ENCODE measurements around the gene PIGH. TPM values are rescaled to one million over a fixed set of nuclear protein-coding genes. Genes with fewer than 3 reads are reported as not detected.
A peak's percentile ranks its signal among the peaks of the same experiment; 100 is the strongest.

The PIGH gene
- total RNA-seq, 1 donor from 2014 or later = 21.6 TPM

DNA sequence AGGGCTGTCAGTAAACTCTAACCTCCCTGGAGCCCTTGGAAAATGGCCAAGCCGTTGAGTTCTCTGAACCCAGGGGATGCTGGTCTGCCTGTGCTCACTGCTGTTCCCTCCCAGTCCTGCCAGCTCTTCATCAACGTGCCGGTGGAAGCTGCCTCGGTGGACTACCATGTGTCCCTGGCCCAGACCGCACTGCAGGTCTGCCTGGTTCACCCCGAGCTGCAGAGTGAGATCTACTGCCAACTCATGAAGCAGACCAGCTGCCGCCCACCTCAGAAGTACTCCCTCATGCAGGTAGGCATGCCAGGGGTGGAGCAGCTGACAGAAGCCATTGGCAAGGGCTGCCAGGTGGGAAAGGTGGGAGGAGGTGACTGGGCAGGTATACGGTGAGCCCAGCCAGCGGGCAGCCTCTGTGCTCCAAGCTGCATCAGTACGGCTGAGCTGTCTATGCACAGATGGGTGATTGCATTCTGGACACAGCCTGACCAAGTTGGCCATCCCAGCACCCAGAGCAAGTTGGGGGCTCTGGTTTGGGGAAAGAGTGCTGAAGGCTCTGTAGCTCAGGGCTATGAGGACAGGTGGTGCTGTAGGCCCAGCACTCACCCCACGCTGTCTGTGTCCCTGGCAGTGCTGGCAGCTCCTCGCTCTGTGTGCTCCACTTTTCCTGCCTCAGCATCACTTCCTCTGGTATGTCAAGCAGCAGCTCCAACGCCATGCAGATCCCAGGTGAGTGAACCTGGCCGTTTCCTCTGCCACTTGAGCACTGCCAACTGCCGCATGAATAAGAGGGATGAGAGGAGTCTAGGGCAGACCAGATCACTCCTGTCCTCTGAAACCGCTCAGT is 21.9 kb downstream of the PIGH start:
- DNase-seq (ENCODE audit: low spot score) (peak; percentile 51), ATAC-seq (no peak)
- intact Hi-C loops (cut with DNase I) = no loop called here

DNA sequence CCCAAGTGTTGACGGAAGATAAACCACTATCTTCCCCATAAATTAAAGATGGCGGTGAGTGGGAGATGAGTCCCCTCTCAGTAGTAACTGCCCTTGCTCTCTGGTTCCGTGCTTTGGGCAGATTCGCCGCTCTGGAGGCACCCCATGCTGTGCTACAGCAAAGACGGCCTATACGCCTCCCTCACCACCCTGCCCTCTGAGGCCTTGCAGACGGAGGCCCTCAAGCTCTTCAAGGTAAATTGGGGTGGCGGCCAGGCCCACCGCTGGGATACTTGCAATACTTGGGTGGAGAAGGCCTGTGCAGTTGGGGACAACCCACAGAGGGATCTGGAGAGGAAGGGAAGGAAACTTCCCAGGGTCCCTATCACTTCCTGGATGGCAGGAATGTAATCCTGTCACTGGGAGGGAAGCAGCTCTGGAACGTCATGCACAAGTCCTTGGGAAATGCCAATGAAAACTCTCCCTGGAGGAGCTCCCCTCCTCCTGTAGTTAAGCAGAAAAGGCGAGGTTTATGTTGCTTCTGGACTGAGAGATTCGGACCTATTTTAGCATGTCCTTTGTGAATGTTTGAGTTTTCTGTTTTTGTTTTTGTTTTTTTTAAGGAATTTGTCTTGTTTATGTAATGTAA is 22.8 kb downstream of the PIGH start:
- intact Hi-C loops (cut with DNase I) = no loop called here
- DNase-seq (ENCODE audit: low spot score) = peak; percentile 26
- no peak for ATAC-seq

DNA sequence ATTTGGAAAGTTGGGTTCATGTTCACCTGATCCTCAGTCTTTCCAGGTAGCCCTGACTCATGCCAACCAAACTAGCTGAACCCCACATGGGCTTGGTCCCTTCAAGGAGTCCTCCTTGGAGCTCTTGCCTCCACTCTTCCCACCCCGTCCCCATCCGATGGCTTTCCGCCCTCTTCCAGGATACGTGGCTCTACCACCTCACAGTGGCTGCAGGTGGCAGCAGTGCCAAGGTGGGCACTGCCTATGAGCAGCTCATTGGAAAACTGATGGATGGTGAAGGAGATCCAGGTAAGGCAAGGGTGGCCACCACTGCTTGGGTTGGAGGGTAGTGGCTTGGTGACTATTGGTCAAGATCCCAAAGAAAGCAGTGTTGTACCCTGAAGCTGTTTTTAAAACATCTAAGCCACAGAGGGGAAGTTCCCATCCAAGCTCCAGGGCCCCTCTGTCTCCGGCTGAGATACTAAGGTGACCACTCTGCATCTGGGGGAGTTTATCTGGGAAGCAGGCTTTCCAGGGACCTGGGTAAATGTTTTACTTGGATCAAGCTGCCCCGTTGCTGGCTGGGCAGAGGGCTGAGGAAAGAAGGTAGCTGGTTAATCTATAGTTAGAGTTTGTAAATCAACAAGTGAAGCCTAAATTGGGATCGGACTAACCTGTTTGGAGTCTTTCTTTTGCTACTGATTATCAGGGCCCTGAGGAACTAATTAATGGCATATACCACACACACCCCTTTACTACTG is 23.7 kb downstream of the PIGH start:
- intact Hi-C loops (cut with DNase I) = no loop called here
- DNase-seq (ENCODE audit: low spot score) (peak; percentile 34), ATAC-seq (no peak)

DNA sequence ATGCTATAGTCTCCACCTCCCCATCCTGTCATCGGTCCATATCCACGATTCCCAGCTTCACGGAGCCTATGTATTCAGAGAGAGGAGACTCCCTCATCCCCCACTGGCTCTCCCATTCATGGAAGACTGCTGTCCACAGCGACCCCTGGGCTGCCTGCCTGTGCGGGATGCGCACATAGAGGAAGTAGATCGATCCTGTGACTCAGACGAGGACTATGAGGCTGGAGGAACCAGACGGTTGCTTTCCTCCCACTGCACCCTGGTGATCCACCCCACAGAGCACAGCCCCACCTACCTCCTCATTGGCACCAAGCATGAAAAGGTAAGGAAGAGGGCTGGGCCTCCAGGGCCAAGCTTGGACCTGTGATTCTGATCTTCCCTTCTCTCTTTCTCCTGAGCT is 24.4 kb downstream of the PIGH start:
- DNase-seq (ENCODE audit: low spot score) (peak; percentile 48), ATAC-seq (no peak)
- intact Hi-C loops (cut with DNase I) = no loop called here

DNA sequence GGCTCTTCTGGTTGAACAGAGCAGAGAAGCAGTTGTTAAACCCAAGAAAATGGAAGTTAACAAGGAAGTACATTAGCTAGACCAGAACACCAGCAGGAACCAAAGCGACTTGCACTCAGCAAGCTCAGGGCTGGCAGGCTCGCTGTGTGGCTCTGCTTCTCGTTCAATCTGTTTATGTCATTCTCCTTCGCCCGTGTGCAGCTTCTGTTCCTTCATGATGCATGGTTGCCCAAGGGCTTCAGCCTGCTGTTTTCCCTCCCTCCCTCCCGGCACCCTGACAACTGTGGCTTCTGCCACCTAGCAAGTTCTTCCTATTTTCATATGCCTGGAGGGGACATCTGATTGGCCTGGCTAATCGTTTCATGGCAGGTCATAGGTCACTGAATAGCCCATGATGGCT is 25.3 kb downstream of the PIGH start:
- intact Hi-C loops (cut with DNase I) = loop anchor here (5.0 kb wide), 1 partner anchor 148 kb away; no protein-coding TSS in a partner anchor
- DNase-seq (ENCODE audit: low spot score) (peak; percentile 18), ATAC-seq (no peak)

DNA sequence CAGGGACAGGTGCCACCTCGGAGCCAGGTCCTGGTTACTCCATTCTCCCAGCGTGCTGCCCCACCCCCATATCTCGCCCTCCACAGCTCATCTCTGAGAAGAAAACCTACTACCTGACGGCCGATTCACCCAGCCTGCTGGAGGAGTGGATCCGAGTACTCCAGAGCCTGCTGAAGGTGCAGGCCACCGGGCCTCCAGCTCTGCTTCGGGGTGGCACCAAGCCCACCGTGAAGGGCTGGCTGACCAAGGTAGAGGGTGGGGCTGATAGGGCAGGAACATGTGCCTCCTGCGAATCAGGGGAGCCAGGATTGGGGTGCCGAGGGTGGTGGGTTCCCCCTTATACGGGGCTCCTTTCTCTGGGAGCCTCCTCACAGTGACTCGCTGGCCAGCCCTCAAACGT is 25.9 kb downstream of the PIGH start:
- ATAC-seq = no peak
- peak; percentile 45 for DNase-seq (ENCODE audit: low spot score)
- intact Hi-C loops (cut with DNase I) = loop anchor here (5.0 kb wide), 1 partner anchor 147 kb away; no protein-coding TSS in a partner anchor

DNA sequence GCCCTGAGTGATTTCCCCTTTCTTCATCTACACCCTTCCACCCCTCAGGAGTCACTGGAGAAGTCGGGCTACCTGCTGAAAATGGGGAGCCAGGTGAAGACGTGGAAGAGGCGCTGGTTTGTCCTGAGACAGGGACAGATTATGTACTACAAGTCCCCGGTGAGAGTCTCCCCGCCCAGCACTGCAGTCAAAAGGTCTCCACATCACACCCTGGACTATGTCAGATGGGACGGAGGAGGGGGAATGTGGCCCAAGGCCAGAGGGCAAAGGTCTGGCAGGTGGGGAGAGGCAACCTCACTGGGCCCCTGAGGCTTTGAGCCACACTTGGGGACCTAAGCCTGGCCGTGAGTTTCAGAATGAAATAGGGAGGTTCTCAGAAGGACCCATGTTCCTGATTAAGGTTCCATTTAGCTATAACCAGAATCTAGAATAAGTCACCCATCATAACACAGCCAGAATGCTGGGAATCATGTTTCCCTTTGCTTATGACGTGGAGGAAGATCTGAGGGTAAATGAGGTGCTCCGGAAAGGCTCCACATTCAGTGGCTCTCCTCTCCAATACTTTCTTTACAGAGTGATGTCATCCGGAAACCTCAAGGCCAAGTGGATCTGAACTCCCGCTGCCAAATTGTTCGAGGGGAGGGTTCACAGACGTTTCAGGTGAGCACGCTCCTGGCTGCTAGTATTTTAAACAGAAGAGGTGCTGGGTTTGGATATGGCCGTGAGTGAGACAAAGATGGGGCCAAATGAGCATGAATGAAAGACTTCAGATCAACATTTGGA is 26.6 kb downstream of the PIGH start:
- no peak for DNase-seq (ENCODE audit: low spot score)
- intact Hi-C loops (cut with DNase I) = loop anchor here (5.0 kb wide), 1 partner anchor 146 kb away; no protein-coding TSS in a partner anchor
- no peak for ATAC-seq

DNA sequence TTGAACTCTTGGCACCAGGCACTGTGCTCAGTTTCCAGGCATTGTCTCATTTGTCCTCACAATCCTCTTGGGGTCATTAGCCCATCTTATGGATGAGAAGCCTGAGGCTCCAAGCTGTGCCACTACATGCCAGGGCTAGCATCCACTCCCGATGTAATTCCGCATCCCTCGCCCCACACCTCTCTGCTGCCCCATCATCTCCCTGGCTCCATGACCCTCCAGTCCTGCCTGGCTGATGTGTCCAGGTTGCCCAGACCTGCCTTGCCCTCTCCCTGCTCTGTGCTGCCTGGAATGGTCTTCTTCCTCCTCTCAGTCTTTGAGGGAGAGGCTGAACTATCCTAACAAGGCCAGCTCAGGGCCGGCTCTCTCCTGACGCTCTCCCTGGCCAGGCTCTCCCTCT is 27.5 kb downstream of the PIGH start:
- no peak for DNase-seq (ENCODE audit: low spot score)
- intact Hi-C loops (cut with DNase I) = loop anchor here (5.0 kb wide), 1 partner anchor 145 kb away; no protein-coding TSS in a partner anchor
- no peak for ATAC-seq

DNA sequence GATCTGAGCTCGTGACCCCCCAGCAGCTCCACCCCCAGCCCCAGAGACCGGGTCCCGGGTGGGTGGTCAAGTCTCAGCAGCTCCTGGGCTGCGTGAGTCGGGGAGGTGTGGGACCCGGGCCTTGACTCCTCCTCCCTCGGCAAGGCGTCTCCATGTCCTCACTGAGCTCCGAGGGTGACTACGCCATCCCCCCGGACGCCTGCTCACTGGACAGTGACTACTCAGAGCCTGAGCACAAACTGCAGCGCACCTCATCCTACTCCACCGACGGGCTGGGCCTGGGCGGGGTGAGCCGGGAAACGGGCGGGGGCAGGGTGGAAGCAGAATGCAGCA is 28.1 kb downstream of the PIGH start:
- ATAC-seq (no peak), DNase-seq (ENCODE audit: low spot score) (no peak)
- intact Hi-C loops (cut with DNase I) = loop anchor here (5.0 kb wide), 1 partner anchor 145 kb away; no protein-coding TSS in a partner anchor

DNA sequence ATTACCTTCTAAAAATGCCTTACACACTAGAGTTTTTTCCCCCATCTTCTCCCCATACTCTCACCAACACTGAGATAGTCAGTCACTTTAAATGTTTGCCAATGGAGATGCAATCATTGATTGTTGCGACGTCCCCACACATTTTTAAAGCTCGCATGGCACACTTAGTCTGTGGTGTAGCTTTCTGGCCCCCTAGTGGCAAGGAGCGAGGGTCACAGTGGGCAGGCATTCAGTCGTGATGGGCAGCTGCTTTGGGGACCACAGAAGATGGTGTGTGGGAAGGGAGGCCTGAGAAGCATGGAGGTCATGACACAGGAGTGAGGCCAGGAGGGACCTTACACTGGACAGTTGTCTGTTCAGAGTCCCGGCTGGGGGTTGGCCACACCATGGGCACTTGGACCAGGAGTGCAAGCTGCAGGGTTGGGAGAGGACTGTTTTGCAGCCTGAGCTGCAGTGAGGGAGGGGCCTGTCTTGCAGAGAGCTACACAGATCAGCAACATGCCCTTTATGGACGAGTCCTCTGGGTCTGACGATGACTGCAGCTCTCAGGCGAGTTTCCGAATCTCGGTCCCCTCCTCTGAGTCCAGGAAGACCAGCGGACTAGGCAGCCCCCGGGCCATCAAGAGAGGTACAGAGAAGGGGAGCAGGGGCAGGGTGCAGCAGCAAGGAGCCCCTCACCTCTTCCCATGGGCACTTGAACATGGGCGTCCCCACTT is 28.6 kb downstream of the PIGH start:
- intact Hi-C loops (cut with DNase I) = loop anchor here (5.0 kb wide), 1 partner anchor 144 kb away; no protein-coding TSS in a partner anchor
- ATAC-seq (peak; percentile 77), DNase-seq (ENCODE audit: low spot score) (peak; percentile 81)

DNA sequence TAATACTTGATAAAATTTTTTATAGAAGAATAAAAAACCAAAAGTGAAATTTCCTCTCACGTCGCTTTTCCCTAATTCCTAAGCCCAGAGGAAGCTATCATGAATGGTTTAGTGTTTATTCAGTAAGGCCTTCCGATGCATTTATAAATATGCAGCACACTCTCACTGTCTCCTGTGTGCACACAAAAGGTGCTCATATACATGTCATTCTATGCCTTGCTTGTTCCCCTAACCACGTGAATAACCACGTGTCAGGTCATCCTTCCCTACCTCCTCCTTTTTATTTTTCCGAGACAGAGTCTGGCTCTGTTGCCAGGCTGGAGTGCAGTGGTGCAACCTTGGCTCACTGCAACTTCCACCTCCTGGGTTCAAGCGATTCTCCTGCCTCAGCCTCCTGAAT is 29.6 kb downstream of the PIGH start:
- intact Hi-C loops (cut with DNase I) = loop anchor here (5.0 kb wide), 1 partner anchor 143 kb away; no protein-coding TSS in a partner anchor
- DNase-seq (ENCODE audit: low spot score) (no peak), ATAC-seq (no peak)

DNA sequence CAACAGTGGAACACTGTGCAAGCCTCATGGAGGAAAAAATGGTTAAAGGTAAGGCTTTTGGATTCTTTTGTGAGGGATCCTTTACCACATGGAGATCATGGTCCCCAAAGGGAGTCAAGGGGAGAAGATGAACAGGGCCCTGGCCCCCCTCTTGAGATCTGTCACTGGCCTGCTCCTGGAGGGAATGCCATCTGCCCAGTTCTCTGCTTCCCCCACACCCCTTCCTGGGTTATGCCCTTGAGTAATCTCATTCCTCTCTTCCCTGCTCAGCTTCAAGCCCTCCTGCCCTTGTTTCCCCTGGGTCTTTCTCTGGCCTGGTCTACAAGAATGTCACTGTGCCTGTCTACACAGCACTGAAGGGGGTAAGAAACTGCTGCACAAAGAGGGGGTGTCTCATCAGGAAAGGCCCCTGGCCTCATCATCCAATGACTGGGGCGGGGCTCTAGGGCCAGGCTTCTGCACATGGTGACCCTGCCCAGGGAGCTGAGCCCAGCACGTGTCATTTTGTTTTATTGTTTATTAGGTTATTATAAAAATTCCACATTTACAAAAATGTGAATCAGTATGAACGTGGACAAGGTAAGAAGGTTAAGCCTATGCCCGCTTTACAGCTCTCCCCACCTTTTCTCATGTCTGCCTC is 30.3 kb downstream of the PIGH start:
- ATAC-seq (no peak), DNase-seq (ENCODE audit: low spot score) (no peak)
- intact Hi-C loops (cut with DNase I) = loop anchor here (5.0 kb wide), 1 partner anchor 142 kb away; no protein-coding TSS in a partner anchor

DNA sequence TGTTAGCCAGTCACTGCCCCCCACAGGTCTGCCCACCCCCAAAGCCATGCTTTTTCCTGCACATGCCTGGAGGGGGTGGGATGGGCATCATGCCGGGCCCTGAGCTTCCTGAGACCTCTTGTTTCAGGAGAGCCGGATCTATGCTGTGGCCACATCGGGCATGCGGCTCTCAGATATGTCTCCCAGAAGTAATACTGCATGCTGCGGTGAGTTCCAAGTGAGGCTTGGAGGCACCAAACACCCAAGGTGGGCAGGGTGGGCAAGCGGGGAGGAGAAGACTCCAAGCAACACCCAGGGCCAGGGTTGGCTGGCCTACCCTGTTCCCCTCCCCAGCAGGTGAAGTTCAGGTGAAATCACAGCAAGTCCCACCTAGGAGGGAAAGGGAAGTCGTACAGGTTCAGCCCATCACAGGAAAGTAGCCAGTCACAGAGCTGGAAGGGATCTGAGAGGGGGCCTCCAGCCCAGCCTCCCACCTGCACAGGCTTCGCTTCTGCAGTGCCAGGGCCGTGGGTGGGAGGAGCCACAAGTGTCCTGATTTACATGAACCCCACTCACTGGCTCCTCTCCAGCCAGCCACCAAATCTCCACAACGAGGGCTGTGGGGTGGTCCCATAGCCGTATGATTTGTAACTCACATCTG is 30.9 kb downstream of the PIGH start:
- DNase-seq (ENCODE audit: low spot score) = peak; percentile 48
- ATAC-seq = no peak
- intact Hi-C loops (cut with DNase I) = no loop called here

DNA sequence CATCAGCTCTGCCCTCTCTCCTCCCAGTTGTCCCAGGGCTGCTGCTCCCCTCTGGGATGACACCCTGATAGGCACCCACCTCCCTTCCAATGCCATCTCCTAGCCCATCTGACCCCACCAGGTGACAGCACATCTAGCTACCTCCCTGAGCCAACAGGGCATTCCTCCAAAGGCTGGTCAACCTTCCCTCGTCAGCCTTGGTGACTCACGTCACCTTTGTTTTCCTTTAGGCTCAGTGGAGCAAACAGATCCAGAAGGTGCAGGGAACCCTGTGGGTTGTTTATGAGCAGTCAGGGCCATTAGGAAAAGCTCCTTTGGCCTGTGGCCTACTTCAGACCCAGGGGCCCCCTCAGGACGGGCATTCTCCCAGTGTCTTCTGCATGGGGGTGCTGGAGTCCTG is 32.4 kb downstream of the PIGH start:
- DNase-seq (ENCODE audit: low spot score) (peak; percentile 35), ATAC-seq (no peak)
- intact Hi-C loops (cut with DNase I) = no loop called here

DNA sequence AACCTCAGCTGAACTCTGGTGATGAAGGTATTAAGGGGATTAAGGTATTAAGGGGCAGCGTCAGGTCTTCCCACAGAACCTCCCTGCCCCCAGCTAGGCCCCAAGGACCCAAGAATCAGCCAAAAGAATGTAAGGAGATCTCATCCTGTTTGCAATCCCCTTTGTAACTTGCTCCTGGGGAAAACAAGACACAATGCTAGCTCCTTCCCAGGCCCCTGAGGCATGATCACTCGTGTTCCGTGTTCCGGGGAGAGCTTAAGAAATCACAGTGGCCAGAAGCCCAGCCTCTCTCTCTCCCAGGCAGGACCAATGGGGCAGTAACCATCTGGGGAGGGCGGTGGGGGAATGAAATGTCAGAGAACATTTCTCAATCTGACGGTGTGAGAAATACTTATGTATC is 33.2 kb downstream of the PIGH start:
- DNase-seq (ENCODE audit: low spot score) (peak; percentile 58), ATAC-seq (peak; percentile 68)

DNA sequence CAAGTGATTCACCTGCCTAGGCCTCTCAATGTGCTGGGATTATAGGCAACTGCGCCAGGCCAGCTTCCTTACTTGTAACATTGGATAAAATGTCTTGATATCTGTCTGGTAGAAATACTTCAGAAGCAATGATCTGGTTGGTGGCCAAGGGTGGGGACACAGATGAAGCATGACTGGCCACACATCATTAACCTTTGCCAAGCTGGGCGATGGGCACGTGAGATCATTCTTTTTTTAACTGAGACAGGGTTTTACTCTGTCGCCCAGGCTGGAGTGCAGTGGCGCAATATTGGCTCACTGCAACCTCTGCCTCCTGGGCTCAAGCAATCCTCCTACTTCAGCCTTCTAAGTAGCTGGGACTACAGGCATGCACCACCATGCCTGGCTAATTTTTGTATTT is 35.8 kb downstream of the PIGH start:
- intact Hi-C loops (cut with DNase I) = no loop called here
- peak; percentile 21 for DNase-seq (ENCODE audit: low spot score)
- ATAC-seq = no peak

More for the DNA sequence above, 33.2 kb downstream of the PIGH start:
- intact Hi-C loops (cut with DNase I) = no loop called here

DNA sequence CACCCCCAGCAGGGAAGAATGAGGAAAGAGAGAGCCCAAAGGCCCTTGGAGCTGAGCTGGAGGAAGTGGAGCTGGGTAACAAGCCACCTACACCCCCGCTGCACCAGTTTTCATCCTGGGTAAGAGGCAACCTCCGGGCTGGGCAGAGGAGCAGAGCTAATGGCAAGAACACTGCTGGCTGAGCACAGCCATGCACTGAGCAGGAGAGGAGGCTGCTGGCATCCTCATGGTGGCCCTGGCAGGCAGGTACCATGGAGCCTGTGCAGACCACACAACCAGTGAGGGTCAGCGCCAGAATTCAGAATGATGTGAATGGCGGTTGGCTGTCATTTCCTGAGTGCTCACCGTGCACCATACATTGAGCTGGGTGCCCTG is 37.3 kb downstream of the PIGH start:
- intact Hi-C loops (cut with DNase I) = no loop called here

More for the DNA sequence above, 37.3 kb downstream of the PIGH start:
- ATAC-seq = no peak
- DNase-seq (ENCODE audit: low spot score) = peak; percentile 32

Measured in sciatic nerve (tissue), 2 donors.